RWPE2 (cell line): Measurements from ENCODE around the gene CILP.

Experiments used
- ATAC-seq: fragments of 200-7000 bp; cut with Tn5 transposase; 3 replicates; pipeline ENCODE4 v1.9.1; 2021; ENCODE audit warnings: low read depth
- DNase-seq: peaks from one replicate; pipeline ENCODE4 v3.0.0-alpha.2; 2020; ENCODE audit warnings: low spot score
- H3K27ac ChIP-seq: fragments of 450-650 bp; 2 replicates; pipeline ENCODE4 v1.5.1; 2017; ENCODE audit warnings: mild to moderate bottlenecking; ENCODE audit not compliant: poor library complexity, severe bottlenecking
- H3K27me3 ChIP-seq: fragments of 250-450 bp; sonication (Bioruptor Pico); 2 replicates; pipeline ENCODE4 v1.5.1; 2021; ENCODE audit warnings: mild to moderate bottlenecking, moderate library complexity; ENCODE audit not compliant: insufficient read depth, poor library complexity, severe bottlenecking
- H3K36me3 ChIP-seq: fragments of 250-450 bp; sonication (Bioruptor Pico); 2 replicates; pipeline ENCODE4 v1.5.1; 2020; ENCODE audit warnings: low read depth, mild to moderate bottlenecking, moderate library complexity
- H3K4me1 ChIP-seq: fragments of 250-450 bp; sonication (Bioruptor Pico); 2 replicates; pipeline ENCODE4 v1.5.1; 2021; ENCODE audit warnings: mild to moderate bottlenecking, moderate library complexity; ENCODE audit not compliant: insufficient read depth, poor library complexity, severe bottlenecking
- H3K4me3 ChIP-seq: fragments of 250-450 bp; sonication (Bioruptor Pico); 2 replicates; pipeline ENCODE4 v1.5.1; 2021; ENCODE audit warnings: mild to moderate bottlenecking, moderate library complexity; ENCODE audit not compliant: severe bottlenecking
- H3K9me3 ChIP-seq: fragments of 250-450 bp; sonication (Bioruptor Pico); 2 replicates; pipeline ENCODE4 v1.5.1; 2021; ENCODE audit warnings: mild to moderate bottlenecking, moderate library complexity; ENCODE audit not compliant: severe bottlenecking
- TF ChIP-seq, protein P1 (sequence below): fragments of 450-650 bp; IDR thresholded peaks from one replicate; pipeline ENCODE4 v1.5.1; 2017; ENCODE audit warnings: mild to moderate bottlenecking, moderate library complexity; ENCODE audit not compliant: poor library complexity, severe bottlenecking

CILP gene

DNA sequence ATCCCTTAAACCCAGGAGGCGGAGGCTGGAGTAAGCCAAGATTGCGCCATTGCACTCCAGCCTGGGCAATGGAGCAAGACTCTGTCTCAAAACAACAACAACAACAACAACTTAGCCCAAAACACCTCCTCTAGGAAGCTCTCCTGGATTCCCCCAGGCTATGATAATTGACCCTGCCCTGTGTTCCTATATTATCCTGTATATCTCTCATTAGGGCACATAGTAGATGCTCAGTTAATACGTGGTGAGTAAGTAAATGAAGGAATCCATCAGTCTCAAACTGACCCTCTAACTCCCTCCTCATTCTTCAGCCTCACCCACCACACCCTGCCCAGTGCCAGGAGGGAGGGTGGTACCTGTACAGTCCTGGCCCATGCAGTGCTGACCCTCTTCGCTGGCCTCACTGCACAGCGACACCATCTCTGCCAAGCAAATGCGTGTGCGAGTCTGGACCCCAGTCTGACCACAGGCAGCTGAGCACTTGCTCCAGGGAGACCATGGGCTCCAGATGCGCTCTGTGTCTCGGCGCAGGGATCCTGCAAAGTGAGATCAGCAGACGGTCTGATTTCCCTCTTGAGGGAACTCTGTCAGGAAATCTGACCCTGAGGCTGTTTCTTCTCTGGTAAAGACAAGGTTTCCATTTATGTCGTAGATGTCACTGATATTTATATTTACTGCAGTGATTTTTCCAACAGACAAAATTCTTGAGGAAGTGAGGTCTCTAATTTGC is 6.2 kb downstream of the CILP start:
- TF ChIP-seq, protein P1, sequence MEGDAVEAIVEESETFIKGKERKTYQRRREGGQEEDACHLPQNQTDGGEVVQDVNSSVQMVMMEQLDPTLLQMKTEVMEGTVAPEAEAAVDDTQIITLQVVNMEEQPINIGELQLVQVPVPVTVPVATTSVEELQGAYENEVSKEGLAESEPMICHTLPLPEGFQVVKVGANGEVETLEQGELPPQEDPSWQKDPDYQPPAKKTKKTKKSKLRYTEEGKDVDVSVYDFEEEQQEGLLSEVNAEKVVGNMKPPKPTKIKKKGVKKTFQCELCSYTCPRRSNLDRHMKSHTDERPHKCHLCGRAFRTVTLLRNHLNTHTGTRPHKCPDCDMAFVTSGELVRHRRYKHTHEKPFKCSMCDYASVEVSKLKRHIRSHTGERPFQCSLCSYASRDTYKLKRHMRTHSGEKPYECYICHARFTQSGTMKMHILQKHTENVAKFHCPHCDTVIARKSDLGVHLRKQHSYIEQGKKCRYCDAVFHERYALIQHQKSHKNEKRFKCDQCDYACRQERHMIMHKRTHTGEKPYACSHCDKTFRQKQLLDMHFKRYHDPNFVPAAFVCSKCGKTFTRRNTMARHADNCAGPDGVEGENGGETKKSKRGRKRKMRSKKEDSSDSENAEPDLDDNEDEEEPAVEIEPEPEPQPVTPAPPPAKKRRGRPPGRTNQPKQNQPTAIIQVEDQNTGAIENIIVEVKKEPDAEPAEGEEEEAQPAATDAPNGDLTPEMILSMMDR, result no peak
- Histone ChIP-seq H3K27ac (no peak overlapping the region), H3K27me3 (no peaks in the 10 kb centered on the region), H3K4me1 (no peaks in the 10 kb centered on the region), H3K36me3 (no peaks in the 10 kb centered on the region), H3K9me3 (no peaks in the 10 kb centered on the region), H3K4me3 (no peak overlapping the region)
- ATAC-seq (no peak), DNase-seq (peak; percentile 61)

DNA sequence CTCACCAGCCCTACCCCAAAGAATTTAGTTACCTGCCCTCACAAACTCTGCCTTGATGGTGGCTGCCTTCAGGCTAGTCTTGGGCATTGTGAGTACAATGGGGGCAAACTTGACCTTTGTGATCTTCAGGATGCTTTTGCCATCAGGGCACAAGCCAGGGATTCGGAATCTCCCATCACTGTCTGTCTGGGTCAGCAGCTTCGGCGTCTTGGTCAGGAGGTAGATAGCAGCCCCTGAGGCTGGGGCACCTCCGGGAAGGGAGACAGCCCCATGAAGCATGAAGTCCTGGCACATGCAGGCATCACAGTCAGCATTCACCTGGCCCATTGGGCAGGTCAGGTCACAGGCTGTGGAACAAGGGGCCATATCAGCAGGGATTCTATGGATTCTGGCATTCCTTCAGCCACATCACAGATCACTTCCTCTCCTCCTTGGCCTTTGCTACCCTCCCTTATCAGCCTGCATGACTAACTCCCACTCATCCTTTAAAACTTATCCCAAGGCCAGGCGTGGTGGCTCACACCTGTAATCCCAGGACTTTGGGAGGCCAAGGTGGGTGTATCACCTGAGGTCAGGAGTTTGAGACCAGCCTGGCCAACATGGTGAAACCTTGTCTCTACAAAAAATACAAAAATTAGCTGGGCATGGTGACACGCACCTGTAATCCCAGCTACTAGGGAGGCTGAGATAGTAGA is 6.9 kb downstream of the CILP start:
- no peak for DNase-seq
- TF ChIP-seq, protein P1, result no peak
- Histone ChIP-seq H3K9me3 (no peaks in the 10 kb centered on the region), H3K27me3 (no peaks in the 10 kb centered on the region), H3K27ac (no peak overlapping the region), H3K36me3 (no peaks in the 10 kb centered on the region), H3K4me1 (no peaks in the 10 kb centered on the region), H3K4me3 (no peak overlapping the region)
- ATAC-seq, result no peak

DNA sequence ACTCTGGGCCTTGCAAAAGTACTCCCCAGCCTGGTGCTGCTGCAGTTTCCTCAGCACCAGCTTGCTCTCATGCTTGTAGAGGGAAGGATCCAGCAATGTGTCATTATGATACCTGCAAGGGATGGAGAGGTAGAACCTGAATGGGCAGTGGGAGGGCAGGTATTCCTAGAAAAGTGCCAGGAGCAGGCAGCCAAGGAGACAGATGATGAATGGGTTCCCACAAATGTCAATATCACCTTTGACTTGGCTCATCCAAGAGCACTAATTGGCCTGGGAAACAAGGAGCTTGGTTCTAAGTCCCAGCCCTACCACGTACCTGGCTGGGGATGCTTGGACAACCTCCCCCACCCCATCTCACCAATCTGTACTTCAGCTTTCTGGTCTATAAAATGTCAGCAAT is 9.4 kb downstream of the CILP start:
- ATAC-seq, result no peak
- DNase-seq, result no peak
- H3K4me1 ChIP-seq, result no peaks in the 10 kb centered on the region
- no peaks in the 10 kb centered on the region for H3K27me3 ChIP-seq
- no peak overlapping the region for H3K4me3 ChIP-seq
- H3K36me3 ChIP-seq, result no peaks in the 10 kb centered on the region
- no peaks in the 10 kb centered on the region for H3K9me3 ChIP-seq
- H3K27ac ChIP-seq, result no peak overlapping the region
- TF ChIP-seq, protein P1, result no peak

DNA sequence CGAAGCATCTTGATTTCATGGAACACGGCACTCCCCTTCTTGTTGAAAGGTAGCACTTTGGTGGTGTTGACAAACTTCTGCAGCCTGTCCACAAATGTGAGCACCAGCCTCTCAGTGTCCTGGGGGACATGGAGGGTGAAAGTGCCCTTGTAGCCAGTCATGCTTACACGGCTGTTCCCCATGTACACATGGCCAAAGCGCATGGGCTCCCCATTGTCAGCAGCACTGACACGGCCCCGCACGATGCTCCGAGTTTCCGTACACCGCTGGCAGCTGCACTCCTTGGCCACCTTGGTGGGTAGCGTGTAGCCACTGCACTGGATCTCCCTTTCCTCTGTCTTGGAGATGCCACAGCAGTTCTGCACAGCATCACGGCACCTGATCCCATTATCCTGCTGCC is 12.7 kb downstream of the CILP start:
- no peak for ATAC-seq

More for the DNA sequence above, 12.7 kb downstream of the CILP start:
- H3K4me3 ChIP-seq, result no peak overlapping the region
- H3K4me1 ChIP-seq, result no peaks in the 10 kb centered on the region
- no peaks in the 10 kb centered on the region for H3K27me3 ChIP-seq
- no peak overlapping the region for H3K27ac ChIP-seq
- no peaks in the 10 kb centered on the region for H3K9me3 ChIP-seq
- DNase-seq, result no peak
- TF ChIP-seq, protein P1, result no peak
- H3K36me3 ChIP-seq, result no peaks in the 10 kb centered on the region
